GM19468 (cell line): ENCODE data around the gene FRMD8.
"Not testable (repeated sequence)": the region's sequence is repeated elsewhere in the genome, so short reads cannot be mapped to it uniquely, and the experiment has no call there.

Source experiments
- ATAC-seq: cut with Tn5 transposase; IDR thresholded peaks from one replicate; pipeline ENCODE4 v1.9.1; 2021; ENCODE audit warnings: mild to moderate bottlenecking, moderate library complexity, moderate number of reproducible peaks; ENCODE audit not compliant: unreplicated experiment; ENCODE audit errors: extremely low read depth

The FRMD8 gene

DNA sequence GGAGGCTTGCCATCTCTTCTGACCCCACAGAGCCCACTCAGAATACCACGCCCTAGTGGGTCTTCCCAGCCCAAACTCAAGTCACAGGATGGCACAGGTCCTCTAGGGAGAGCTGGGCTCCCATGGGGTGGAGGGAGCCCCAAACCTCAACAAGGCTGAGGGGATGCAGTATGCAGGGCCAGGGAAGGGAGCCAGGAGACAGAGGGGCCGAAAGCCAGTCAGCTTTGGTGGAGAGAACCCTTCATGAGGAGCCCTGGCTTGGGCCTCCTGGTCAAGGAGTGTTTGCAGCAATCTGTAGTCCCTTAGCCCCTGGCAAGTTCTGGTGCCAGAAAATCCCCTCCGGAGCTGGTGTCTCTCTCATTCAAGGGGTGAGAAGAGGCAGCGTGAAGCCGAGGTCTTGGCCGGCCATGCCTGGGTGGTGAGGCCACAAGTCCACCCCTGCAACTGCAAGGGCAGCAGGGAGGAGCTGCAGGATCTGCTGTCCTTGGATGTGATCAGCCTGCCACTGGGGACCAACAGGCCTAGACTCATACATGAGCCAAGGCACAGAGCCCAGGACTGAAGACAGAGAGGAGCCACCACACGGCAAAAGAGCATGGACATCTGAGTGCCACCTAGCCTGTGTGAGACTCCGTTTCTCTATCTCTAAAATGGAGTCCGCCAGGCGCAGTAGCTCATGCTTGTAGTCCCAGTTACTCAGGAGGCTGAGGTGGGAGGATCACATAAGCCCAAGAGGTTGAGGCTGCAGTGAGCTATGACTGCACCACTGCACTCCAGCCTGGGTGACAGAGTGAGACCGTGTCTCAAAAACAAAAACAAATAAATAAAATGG, 60.2 kb downstream of the FRMD8 start:
- ATAC-seq = no peak

DNA sequence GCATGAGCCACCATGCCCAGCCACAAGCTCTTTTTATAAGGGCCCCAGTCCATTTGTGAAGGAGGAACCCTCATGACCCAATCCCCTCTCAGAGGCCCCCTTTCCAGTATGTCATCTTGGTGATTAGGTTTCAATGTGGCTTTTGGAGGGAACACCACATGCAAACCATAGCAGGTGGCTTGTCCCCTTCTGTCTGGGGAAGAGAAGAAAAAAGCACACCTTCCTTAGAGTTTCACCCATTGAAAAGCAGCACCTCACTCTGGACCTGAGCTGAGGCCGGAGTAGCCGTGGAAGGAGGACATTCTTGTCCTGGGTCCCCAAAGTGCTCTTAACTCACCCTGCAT, 61.6 kb downstream of the FRMD8 start:
- no peak for ATAC-seq

DNA sequence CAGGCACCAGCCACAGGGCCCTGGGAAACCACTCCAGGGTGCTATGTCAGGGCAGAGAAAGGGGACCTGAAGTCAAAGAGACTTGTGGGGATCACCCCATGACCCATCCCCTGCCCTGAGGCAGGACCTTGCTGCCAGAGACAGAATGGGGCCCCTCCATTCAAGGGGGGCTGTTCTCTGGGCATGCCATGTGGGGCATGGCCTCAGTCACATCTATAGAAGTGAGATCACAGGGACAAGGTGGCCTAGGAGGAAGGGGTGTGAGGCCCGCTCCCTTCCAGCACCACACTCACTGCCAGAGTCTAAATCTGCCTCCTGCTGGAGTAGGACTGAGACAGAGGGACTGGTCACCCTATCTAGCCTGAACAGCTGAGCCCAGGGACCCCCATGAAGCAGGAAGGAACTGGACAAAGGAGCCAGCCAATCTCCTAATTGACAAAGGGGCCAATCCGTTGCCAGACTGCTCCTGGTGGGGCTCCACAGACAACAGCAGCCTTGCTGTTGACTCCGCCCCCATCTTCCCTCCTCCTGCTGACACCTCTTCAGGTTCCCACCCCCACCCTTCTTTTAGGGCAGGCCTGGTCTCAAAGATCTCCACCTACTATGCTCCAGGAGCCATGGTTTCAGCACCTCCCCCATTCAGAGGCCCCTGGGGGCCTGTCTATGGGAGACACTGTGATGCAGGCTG, 62.1 kb downstream of the FRMD8 start:
- ATAC-seq = no peak

DNA sequence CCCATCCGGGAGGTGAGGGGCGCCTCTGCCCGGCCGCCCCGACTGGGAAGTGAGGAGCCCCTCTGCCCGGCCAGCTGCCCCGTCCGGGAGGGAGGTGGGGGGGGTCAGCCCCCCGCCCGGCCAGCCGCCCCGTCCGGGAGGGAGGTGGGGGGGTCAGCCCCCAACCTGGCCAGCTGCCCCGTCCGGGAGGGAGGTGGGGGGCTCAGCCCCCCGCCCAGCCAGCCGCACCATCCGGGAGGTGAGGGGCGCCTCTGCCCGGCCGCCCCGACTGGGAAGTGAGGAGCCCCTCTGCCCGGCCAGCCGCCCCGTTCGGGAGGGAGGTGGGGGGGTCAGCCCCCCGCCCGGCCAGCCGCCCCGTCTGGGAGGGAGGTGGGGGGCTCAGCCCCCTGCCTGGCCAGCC, 64.9 kb downstream of the FRMD8 start:
- not testable (repeated sequence) for ATAC-seq

DNA sequence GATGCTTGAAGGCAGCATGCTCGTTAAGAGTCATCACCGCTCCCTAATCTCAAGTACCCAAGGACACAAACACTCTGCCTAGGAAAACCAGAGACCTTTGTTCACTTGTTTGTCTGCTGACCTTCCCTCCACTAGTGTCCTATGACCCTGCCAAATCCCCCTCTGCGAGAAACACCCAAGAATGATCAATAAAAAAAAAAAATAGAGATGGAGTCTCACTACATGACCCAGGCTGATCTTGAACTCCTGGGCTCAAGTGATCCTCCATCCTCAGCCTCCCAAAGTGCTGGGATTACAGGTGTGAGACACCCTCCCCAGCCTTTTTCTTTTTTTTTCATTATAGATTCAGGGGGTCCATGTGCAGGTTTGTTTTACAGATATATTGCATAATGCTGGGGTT, 65.8 kb downstream of the FRMD8 start:
- not testable (repeated sequence) for ATAC-seq

DNA sequence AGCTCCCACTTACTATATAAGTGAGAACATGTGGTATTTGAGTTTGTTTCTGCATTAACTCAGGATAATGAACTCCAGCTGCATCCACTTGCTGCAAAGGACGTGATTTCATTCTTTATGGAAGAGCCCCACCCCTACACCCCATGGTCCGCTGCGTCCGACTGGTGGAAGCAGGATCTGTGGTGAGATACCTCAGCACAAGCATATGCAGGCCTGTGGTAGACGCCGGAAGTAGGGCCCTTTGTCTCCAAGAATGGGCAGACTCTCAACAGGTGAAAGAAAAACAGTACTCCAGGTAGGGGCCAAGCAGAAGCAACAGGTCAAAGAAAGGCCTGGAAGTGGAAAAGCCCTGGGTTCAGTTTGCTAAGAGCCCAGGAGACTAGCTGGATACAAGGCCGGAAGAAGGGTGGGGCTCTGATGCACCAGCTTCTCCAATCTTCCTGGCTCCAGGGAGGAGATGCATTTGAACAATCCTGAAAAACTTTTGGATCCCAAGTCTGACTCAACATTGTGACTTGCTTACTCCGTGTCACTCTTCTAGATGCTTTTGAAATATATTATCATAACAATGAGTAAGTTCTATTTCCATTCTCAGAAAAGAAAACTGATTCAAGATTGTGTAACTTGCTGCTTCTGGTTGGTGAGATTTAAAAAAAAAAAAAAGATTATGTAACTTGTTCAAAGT, 66.5 kb downstream of the FRMD8 start:
- ATAC-seq = no peak

DNA sequence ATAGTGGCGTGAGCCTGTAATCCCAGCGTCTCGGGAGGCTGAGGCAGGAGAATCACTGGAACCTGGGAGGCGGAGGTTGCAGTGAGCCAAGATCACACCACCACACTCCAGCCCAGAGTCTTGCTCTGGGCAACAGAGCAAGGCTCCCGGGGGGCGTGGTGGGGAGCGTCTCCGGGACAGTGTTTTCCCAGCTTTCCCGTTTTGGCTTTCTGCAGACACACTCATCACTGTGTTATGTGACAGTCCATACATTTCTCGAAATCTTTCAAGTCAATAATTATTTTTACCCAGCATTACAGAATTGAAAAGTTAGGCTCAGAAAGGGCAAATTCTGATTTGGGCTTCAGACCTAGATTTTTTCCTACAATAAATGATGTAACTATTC, 67.9 kb downstream of the FRMD8 start:
- no peak for ATAC-seq

DNA sequence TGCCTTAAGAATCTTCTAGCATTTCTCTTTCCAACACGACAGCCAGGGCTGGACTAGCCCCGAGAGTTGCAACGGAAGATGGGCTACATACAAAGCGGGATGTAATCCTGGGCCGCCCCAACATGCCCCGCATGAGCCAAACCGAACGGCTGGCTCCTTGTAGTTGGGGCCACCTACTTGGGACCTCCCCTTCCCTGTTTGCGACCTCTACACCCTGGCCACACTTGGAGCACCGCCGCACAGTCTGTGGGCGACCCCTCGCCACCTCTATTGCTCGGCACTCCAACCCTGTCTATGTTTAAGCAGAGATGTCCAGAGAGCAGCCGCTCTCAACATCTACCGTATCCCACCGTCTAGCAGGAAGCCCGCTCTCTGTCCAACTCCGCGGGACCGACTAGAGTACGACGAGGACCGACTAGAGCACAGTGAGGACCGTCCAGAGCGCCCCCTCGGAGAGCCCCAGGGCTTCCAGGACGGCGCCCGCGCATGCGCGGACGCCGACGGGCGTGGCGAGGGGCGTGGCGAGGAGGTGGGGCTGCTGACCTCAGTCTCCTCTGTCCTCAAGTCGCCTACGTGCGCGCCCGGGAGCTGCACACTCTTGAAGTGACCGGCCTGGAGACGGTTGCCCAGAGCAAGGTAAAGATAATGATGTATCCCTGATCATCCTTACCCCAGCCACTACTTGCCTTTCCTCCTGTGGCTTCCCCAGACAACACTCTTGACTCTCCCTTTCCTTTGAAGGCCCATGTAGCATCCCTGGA, 68.4 kb downstream of the FRMD8 start:
- peak; percentile 49 for ATAC-seq

DNA sequence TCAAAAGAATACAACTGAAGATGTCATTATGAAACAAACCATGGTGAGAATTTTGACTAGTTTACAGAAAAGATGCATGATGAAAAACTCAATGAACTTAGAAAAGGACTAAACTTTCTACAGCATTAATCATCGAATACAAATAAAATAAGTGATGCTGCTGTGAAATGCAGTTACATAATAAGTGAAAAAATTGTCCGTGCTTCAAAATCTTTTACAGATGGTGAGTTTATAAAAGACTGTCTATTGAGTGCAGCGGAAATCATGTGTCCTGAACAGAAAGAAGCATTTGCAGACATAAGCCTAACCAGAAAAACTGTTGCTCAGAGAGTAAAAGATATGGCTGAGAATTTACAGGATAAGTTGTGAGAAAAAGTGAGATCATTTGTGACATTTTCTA, 70.0 kb downstream of the FRMD8 start:
- ATAC-seq = no peak

DNA sequence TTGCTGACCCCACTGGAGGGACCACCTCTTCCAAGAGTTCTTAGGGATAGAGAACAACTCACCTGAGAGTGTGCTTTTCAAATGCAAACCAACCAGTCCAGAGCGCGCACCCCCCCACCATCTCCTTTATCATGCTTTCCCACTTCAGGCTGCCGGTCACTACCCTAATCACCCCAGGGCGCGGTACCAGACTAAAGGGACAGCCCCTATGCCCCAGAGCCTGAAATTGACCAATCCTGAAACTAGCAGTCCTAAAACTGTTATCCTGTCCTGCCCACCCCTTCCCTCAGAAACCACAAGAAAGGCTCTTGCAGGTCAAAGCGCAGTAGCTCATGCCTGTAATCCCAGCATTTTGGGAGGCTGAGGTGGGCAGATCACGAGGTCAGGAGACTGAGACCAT, 73.1 kb downstream of the FRMD8 start:
- ATAC-seq = no peak
